NCI-H2107 (cell line): ENCODE results near the gene SPHK2.
"Not testable (repeated sequence)": the region's sequence is repeated elsewhere in the genome, so short reads cannot be mapped to it uniquely, and the experiment has no call there.

Experiments
- DNase-seq: peaks from one replicate; lab custom pipeline; 2025; lab: John Stamatoyannopoulos, UW

Gene SPHK2

DNA sequence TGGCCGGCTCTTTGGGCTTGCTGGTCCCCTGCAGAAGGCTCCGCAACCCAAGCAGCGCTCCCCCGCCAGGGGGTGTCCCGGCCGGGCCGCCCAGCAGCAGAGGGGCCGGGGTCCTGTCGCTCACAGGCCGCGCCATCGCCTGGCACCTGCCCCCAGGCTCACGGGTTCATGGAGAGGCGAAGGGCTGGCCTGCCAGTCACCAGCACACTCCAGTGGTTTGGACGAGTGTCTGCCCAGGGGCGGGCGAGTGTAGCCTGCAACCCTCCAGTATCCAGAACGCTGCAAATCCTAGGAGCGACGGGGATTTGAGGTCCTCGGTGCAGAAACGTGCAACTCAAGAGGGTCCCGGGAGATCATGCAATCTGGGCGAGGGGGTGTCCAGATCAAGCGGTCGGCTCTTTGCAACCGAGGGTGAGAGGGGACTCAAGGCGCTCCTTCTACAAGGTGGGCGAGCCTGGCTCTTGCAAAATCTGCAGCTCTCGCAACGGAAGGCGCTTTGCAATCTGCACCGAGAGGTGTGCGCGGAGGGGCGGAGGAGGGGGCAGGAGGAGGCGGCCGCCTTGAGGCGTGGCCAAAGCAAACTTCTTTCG, 17.6 kb downstream of the SPHK2 start, which contains the start of gene DBP:
DBP (minus strand) TSS at position 521 of the 590 bp plus-strand sequence; CDS start at position 136, 385 bp downstream.
- DNase-seq = no peak

DNA sequence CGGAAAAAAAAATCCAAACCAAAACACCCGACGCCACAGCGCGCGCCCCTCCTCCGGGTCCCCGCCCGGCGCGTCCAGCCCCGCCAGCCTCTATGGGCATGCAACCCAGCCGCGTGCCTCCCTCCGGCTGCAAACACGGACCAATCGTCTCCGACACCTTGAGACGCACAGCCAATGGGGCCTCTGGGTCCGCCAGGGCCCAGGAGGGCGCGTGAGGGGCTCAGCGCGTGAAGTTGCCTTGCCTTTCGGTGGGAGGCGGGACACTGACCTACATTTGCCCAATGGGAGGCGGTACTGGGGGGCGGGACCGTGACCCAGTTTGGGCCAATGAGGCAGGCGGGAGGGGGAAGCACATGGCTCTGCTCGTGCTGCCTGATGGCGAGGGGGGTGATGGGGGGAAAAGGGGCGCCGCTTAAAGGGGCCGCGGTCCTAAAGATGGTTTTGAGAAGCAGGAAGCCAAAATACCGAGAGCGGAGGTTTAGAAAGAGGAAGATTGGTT, 18.2 kb downstream of the SPHK2 start:
- DNase-seq = peak; percentile 97

DNA sequence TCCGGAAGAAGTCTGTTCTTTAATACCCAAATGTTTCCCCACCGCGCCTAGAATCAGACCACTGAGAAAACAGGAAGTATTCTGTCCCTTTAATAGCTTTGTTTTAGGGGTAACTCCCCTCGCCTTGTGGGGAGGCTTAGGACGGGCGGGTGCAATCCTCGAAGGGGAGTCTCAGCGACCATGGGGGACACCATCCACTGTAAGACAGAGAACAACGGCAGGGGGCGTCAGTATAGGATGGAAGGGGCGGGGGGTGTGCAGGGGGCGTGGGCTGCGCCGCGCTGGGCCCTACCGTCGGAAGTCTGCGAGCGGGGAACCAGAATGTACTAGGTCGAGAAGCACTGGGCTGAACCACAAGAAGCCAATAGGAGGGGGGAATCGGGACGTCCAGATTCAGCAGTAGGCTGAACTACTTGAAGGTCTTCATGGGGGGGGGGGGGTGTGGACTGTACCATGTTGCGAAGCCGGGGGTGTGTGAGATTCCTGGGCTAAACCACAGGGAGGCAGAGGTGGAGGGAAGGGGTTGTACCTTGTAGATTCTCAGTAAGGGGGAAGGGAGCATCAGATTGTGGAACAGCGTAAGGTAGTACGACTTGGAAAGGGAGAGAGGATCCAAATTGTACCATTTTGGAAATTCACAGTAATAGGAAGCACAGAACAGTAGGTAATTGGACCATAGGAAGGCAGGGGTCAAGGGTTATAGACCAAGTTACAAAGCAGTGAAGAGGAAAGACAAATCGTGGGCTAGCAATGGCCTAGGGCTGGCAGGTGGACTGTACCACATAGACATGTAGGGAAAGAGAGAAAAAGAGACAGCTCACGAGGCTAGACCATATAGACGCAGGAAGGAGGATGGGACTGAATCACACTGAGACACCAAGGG, 18.9 kb downstream of the SPHK2 start:
- peak; percentile 62 for DNase-seq

DNA sequence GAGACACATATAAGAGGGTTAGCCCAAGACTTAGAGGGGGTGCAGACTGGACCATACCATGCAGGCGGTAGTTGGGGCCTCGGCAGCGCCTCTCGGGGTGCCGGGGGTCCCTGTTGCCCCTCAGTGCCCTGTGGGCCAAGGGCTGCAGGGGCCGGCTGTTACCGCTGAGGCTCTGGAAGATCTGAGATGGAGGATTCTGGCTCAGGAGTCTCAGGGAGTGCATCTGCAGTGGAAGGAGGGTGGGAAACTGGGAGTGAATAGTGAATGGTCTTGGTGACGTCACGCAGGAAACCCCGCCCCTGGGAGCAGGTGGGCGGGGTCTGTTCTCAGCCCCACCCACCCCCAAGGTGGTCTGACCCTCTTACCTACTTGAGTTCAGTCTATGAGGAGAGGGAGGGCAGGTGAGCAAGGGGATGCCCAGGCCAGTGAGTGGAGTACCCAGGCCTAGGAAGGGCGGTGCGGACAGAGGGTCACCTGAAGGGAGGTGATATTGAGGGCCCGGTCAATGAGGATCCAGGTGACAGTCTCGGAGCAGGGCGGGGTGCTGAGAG, 19.6 kb downstream of the SPHK2 start:
- no peak for DNase-seq

DNA sequence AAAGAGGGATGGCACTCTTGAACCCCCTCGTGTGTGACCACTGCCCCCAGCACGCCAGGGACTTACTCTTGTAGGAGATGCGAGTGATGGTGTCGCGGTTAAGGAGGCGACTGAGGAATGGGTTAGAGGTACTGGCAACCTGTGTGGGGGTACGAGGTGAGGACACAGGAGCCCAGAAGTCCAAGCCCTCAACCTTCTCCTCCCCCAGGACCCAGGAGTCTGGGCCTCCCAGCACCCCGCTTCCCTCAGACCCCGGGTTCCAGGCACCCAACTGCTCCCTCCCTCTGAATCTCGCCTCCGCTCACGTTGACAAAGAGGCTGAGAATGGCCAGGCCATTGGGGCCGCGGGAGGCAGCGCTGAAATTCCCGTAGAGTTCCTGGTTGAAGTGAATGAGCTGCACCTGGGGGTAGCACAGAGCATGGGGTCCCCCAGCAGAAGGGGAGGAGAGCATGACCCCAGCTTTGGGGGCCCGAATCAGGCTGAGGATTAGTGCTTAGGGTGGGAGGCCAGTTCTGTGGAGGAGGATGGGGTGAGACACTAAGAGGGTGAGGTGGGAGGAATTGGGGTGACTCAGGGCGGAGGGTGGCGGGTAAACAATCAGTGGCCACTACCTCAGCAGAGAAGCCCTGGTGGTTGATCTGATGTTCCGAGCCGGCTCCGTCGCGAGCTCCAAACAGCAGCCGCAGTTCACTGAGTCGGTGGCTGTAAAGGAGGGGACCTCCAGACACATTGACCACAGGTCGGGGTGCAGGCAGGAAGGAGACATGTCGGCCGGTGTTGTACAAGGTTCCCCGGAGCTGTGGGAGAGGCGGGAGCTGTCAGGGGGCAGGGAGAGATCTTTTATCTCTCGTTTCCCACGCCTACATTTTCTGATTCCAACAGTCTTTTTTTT, 20.4 kb downstream of the SPHK2 start:
- no peak for DNase-seq

DNA sequence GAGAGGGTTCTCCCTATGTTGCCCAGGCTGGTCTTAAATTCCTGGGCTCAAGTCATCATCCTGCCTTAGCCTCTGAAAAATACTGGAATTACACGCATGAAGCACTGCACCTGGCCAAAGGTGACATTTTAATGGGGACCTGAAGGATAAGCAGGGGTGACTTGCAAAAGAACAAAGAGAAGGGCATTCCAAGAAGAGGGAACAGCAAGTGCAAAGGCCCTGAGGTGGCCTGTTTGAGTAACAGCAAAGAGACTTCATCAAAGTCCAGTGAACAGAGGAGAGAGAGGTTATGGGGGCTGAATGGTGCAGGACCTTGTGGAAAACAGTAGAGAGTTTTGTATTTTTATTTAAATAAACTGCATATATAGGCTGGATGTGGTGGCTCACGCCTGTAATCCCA, 22.5 kb downstream of the SPHK2 start:
- no peak for DNase-seq

DNA sequence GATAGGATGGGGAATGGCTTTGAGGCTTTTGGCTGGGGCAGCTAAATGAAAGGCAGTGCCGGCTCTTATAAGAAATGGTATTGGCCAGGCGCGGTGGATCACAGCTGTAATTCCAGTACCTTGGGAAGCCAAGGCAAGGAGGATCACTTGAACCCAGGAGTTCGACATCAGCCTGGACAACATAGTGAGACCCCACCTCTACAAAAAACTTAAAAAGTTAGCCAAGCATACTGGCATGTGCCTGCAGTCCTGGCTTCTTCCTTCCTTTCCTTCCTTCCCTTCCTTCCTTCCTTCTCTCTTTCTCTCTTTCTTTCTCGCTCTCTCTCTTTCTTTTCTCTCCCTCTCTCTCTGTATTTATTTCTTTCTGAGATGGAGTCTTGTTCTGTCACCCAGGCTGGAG, 23.6 kb downstream of the SPHK2 start:
- no peak for DNase-seq

DNA sequence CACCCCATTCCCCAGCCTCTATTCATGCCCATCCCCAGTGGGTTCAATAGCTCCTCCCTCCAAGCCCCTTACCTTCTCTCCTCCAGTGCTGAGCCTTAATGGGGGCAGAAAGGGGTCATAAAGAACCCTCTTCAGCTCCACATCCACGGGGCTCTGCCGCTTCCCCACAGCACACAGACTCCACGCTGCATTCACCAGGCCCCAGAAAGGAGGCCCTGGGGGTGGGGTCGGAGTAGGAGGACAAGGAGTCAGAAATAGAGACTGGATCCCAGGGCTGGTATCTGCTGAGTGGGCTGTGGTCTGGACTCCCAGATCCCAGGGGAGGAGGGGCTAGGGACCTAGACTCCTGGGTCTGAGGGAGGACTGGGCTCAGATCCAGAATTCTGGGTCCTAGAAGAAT, 25.0 kb downstream of the SPHK2 start:
- no peak for DNase-seq

DNA sequence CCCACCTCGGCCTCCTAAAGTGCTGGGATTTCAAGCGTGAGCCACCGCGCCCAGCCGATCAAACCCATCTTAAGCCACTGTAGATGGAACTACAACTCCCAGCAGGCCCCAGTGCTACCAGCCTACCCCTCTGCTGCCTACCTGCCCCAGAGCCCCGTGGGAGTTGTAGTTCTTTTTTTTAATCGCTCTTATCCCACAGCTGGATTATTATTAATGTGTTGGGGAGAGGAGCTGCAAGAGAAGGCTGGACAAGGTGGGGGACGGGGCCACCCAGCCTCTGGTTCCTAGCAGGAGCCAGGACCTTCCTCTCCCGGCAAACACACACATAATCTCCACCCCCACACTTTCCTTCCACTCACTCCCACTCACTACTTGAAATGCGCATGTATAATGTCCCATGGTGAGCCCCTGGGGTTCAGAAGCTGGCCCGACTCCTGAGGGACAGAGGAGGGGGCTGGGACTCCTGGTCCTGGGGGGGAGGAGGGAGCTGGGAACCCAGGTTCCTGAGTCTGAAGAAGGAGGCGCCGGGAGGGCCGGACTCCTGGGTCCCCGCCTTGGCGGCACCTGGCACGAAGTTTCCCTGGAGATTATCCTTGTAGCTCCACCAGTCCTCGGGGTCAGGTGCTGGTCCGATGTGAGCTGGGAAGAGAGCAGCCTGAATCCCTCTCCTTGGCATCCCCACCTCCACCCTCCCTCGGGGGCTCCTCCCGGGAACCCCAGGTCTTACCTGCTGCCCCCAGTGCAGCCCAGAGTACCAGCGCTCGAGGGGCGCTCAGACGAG, 25.7 kb downstream of the SPHK2 start:
- peak; percentile 43 for DNase-seq

DNA sequence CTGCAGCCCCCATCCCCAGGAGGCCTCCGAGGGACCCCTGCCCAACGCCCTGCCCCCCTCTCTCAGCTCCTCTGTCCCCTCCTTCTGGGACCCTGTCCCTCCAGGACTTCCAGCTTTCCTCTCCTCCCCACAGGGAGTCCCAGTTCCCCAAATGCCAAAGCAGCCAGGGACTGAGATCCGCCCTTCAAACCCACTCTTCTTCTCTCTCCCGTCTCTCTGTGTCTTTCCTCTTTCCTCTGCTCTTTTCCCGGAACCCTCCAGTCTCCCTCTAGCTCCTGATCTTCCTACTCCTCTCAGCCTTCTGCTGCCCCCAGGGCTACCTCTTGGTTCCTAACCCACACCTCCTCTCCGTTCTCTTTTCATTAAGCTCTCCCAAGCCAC, 26.3 kb downstream of the SPHK2 start:
- no peak for DNase-seq

DNA sequence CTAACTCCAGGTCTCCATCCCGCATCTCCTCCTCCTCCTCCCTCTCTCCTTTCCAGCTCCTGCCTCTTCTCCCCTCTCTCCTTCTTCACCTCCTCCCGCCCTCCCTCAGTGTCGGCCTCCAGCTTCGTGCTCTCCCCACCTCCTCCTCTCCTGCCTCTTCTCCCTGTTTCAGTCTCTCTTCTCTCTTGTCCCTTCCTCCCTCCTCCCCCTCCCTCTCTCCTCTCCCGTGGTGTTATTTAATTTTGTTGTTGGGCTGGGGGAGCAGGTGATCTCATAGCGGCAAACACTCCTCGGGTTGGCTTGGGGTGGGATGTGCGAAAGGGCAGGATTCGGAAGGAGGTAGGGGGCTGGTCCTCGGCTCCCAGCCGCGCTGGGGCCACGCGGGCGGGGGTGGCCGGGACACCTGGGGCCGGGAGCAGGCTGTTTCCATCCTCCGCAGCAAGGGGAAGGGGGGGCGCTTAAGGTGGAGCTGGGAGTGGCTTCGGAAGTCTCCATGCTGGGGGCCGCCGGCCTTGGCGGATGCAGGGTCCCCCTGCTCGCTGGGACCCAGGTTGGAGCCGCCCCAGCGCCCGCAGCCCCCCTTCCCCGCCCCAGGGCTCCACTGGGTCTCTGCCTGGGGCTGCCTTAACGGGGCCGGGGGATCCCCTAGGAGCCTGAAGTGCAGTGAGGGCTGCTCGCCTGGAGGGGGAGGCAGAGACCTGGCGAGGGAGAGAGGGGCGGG, 26.9 kb downstream of the SPHK2 start, which contains the start of gene CA11:
CA11 (minus strand) TSS at position 187 of the 721 bp plus-strand sequence. CDS start 555 bp downstream, outside the sequence.
- DNase-seq = peak; percentile 80

DNA sequence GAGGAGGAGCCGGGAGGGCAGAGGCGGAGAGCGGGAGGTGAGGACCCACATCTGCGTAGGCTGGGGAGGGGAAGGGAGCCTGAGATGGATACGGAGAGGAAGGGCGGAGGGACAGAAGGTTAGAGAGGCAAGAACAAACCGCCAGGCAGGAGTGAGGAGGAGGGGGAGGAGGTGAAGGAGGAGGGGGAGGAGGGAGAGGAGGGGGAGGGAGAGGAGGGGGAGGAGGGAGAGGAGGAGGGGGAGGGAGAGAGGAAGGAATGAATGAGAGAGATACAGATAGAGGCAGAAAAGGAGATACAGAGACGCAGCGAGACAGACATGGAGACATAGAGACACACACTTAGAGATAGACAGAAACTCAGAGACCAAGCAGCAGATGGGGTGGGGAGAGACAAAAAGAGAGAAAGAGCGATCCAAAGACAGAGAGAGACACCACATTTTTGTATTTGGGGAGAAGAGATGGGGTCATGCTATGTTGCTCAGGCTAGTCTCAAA, 27.5 kb downstream of the SPHK2 start:
- no peak for DNase-seq

DNA sequence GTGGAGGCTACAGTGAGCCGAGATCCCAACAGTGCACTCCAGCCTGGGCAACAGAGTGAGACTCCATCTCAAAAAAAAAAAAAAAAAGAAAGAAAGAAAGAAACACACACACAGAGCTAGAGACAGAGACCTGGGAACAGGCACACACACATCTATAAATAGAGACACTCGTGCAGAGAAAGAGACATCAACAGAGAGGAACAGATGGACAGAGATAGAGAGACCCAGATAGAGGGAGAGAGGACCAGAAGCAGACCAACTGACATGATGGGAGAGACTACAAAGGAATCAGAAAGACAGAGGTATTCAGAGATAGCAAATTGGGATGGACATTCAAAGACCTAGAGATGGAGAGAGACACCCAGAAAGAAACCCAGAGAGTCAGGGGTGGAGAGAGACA, 28.8 kb downstream of the SPHK2 start:
- no peak for DNase-seq

DNA sequence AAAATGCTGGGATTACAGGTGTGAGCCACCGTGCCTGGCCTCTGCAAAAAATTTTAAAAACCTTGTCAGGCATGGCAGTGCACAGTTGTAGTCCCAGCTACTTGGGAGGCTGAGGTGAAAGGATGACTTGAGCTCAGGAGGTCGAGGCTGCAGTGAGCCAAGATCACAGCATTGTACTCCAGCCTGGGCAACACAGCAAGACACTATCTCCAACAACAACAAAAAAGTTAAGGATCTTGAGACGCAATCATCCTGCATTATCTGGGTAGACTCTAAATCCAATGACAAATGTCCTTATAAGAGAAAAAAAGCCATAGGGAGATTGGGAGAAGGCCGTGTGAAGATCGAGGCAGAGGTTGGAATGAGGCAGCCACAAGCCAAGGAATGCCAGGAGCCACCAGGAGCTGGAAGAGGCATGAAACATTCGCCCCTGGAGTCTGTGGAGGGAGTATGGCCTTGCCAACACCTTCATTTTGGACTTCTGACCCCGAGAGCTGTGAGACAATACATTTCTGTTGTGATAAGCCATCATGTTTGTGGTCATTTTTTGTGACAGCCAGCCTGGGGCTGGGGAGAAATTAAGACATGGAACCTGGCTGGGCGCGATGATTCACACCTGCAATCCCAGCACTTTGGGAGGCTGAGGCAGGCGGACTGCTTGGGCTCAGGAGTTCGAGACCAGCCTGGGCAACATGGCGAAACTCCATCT, 31.8 kb downstream of the SPHK2 start:
- DNase-seq = no peak

DNA sequence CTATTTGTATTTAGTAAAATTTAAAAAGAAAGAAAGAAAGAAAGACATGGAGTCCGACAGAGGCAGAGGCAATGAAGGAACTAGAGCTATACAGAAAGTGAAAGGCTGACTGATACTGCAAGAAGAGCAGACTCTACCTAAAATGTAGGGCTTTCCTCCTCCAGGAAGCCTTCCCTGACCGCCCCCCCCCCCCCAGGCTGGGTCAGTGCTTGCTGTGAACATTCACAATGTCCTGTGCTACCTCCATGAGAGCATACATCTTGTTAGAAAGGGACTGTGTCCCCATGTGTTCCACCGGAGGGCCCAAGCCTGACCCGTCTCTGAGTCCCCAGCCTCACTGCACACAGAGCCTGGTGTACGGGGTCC, 32.4 kb downstream of the SPHK2 start:
- no peak for DNase-seq

DNA sequence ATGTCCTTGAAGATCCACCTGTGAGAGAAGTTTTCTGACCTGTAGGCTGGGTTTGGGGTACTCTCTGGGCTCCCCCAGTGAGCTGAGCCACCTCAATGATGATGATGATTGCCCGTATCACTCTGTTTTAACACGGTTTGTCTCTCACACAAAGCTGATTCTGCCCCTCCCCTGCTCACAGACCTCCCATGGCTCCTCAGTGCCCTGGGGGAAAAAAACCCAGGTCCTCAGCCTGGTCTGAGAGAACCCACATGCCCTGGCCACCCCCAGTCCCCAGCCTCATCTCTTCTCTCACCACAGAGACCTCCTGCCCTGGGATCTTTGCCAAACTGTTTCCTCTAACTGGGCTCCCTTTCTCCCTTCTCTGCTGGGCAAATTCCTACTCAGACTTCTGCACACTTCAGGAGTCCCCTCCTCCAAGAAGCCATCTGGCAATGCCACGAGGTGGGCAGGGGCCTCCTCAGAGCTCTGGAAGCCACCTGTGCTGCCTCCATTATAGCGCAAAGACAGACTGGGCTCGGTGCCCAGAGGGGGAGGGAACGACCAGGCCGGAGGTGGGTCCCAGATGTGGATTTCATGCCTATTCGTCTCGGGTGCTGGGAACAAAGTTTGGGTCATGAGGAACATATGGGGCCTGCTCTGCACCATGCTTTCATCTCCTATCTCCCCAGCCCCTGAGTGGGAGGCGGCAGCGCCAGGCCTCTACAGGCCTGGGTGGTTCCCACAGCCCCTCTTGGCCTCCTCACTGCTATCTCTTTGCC, 35.2 kb downstream of the SPHK2 start:
- DNase-seq = no peak

DNA sequence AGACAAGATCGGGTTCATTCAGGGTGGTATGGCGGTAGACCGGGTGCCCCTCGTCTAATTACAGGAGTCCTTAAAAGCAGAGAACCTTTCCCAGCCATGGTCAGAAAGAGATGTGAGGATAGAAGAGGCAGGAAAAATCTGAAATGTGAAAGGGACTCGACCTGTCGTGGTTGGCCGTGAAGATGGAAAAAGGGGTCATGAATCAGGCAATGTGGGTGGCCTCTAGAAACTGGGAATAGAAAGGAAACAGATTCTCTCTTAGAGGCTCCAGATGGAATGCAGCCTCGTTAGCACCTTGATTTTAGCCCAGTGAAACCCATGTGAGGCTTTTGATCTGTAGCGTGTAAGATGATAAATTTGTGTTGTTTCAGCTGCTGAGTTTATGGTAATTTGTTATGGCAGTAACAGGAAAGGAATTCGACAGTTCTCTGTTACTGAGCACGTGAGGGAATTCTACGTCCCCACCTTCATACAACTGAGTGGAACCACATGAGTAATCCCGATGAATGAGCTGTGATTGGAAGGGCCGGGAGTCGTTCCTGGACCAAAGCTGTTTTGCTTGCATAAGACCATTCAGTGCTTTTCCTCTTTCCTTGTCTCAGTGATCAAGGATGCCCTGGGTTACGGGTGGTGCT, 37.7 kb downstream of the SPHK2 start:
- DNase-seq = no peak

DNA sequence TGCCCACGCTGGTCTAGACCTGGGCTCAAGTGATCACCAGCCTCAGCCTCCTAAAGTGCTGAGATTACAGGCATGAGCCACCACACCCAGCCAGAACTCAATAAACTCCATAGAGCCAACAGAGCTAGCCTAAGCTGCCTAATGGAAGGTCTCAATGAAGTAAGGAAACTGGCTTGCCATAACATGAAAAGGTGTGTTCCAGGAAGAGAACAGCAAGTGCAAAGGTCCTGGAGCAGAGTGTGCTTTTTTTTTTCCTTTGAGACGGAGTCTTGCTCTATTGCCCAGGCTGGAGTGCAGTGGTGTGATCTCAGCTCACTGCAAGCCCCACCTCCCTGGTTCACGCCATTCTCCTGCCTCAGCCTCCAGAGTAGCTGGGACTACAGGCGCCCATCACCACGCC, 38.5 kb downstream of the SPHK2 start:
- DNase-seq = not testable (repeated sequence)
